H1 (cell line): Measurements from ENCODE around the gene DENND1A. TPM values are rescaled to one million over a fixed set of nuclear protein-coding genes. Genes with fewer than 3 reads are reported as not detected.

Experiments used
- CTCF ChIA-PET: fragments of 300-600 bp; sonication (Branson Sonifier 250); formaldehyde crosslinking; loops from one replicate; lab custom pipeline; 2021; ENCODE audit not compliant: partially characterized antibody; lab: Charles Lee
- POLR2A ChIA-PET: fragments of 300-600 bp; sonication (Branson Sonifier 250); formaldehyde crosslinking; loops from one replicate; lab custom pipeline; 2021; ENCODE audit warnings: inconsistent platforms; ENCODE audit not compliant: partially characterized antibody; lab: Charles Lee
- DNase-seq, 2 experiments: peaks; one replicate each; pipeline versions ENCODE4 v3.0.0 to v3.0.0-alpha.2; 2010 to 2022; ENCODE audit warnings: low spot score in 2 of 2, low read depth in 1 of 2, mixed read lengths in 1 of 2
- FAIRE-seq: peaks from 2 replicates; lab custom pipeline; 2011; peaks lifted over from hg19 to GRCh38; lab: Jason Lieb, UNC
- H2AFZ ChIP-seq: 2 replicates; pipeline ENCODE4 v1.8.1; 2012; ENCODE audit warnings: low read length, inconsistent platforms
- H2AK5ac ChIP-seq: 2 replicates; pipeline ENCODE4 v1.6.1; 2013; ENCODE audit warnings: low read depth, low read length
- H2BK120ac ChIP-seq: replicated peaks from 2 replicates; pipeline ENCODE3; 2013; ENCODE audit warnings: low read depth, low read length, inconsistent platforms
- H2BK12ac ChIP-seq: 2 replicates; pipeline ENCODE4 v1.6.1; 2013; ENCODE audit warnings: low read depth, low read length
- H2BK15ac ChIP-seq: 2 replicates; pipeline ENCODE4 v1.6.1; 2013; ENCODE audit warnings: low read length
- H2BK20ac ChIP-seq: 2 replicates; pipeline ENCODE4 v1.6.1; 2013; ENCODE audit warnings: low read length
- H2BK5ac ChIP-seq: 2 replicates; pipeline ENCODE4 v1.6.1; 2013; ENCODE audit warnings: low read depth, low read length
- H3K14ac ChIP-seq: 2 replicates; pipeline ENCODE4 v1.6.1; 2013; ENCODE audit warnings: inconsistent platforms; ENCODE audit not compliant: insufficient read length
- H3K18ac ChIP-seq: 2 replicates; pipeline ENCODE4 v1.6.1; 2013; ENCODE audit warnings: low read length; ENCODE audit errors: extremely low read depth
- H3K23ac ChIP-seq: 2 replicates; pipeline ENCODE4 v1.6.1; 2013; ENCODE audit warnings: inconsistent platforms; ENCODE audit not compliant: insufficient read length
- H3K23me2 ChIP-seq: 2 replicates; pipeline ENCODE4 v1.6.1; 2013; ENCODE audit warnings: low read depth, low read length
- H3K27ac ChIP-seq: 2 replicates; pipeline ENCODE4 v1.6.1; 2011; ENCODE audit warnings: low read depth, low read length, inconsistent platforms
- H3K27me3 ChIP-seq, 4 experiments: replicated peaks in 1 of 4; 1 replicate in 1 of 4; 2 replicates in 3 of 4; pipeline versions ENCODE4 v1.6.1 to v1.8.1; 2011 to 2013; ENCODE audit warnings: low read length in 3 of 4, mild to moderate bottlenecking in 3 of 4, inconsistent platforms in 2 of 4, mixed read lengths in 2 of 4, moderate library complexity in 1 of 4; ENCODE audit not compliant: control insufficient read depth in 3 of 4, insufficient read depth in 3 of 4; ENCODE audit errors: extremely low read depth in 1 of 4
- H3K36me3 ChIP-seq, 4 experiments: 2 replicates each; pipeline versions ENCODE4 v1.6.1 to v1.8.1; 2011 to 2013; ENCODE audit warnings: mild to moderate bottlenecking in 4 of 4, low read length in 3 of 4, moderate library complexity in 2 of 4, control low read depth in 1 of 4, inconsistent platforms in 1 of 4; ENCODE audit not compliant: insufficient read depth in 4 of 4, control insufficient read depth in 2 of 4
- H3K4ac ChIP-seq: replicated peaks from 2 replicates; pipeline ENCODE3; 2013; ENCODE audit warnings: low read length, low read depth, mixed read lengths, inconsistent platforms; ENCODE audit not compliant: insufficient read length
- H3K4me1 ChIP-seq, 4 experiments: replicated peaks in 1 of 4; 1 replicate in 1 of 4; 2 replicates in 3 of 4; pipeline versions ENCODE4 v1.6.1 to v1.8.1; 2011 to 2013; ENCODE audit warnings: low read length in 3 of 4, inconsistent platforms in 2 of 4, mixed read lengths in 1 of 4; ENCODE audit not compliant: insufficient read depth in 4 of 4, control insufficient read depth in 3 of 4
- H3K4me2 ChIP-seq, 2 experiments: 2 replicates each; pipeline versions ENCODE4 v1.6.1 to v1.8.1; 2011 to 2013; ENCODE audit warnings: low read depth in 2 of 2, low read length in 2 of 2, control low read depth in 1 of 2, inconsistent platforms in 1 of 2, mild to moderate bottlenecking in 1 of 2; ENCODE audit not compliant: insufficient read depth in 1 of 2
- H3K4me3 ChIP-seq, 4 experiments: fragments of 200-600, 300-600 bp in 1 of 4; sonication (generic), shearing (Covaris generic), sonication (Bioruptor Twin) in 1 of 4; 2 replicates each; pipeline versions ENCODE4 v1.5.1 to v1.8.1; 2011 to 2016; ENCODE audit warnings: low read length in 4 of 4, low read depth in 3 of 4, control low read depth in 2 of 4, inconsistent platforms in 2 of 4, mild to moderate bottlenecking in 2 of 4, mixed read lengths in 1 of 4, moderate library complexity in 1 of 4; ENCODE audit not compliant: insufficient read depth in 2 of 4; ENCODE audit errors: extremely low read depth in 1 of 4
- H3K56ac ChIP-seq: replicated peaks from 2 replicates; pipeline ENCODE3; 2013; ENCODE audit warnings: low read depth, mild to moderate bottlenecking, mixed read lengths, low read length, inconsistent platforms; ENCODE audit not compliant: insufficient read length
- H3K79me1 ChIP-seq: 2 replicates; pipeline ENCODE4 v1.6.1; 2013; ENCODE audit warnings: low read depth, low read length, control low read depth
- H3K79me2 ChIP-seq, 2 experiments: 2 replicates each; pipeline versions ENCODE4 v1.6.1 to v1.8.1; 2012 to 2013; ENCODE audit warnings: low read length in 2 of 2, mild to moderate bottlenecking in 2 of 2, inconsistent platforms in 1 of 2; ENCODE audit not compliant: insufficient read depth in 2 of 2, control insufficient read depth in 1 of 2
- H3K9ac ChIP-seq, 4 experiments: replicated peaks in 1 of 4; 1 replicate in 1 of 4; 2 replicates in 3 of 4; pipeline versions ENCODE4 v1.6.1 to v1.8.1; 2011 to 2013; ENCODE audit warnings: low read depth in 3 of 4, low read length in 3 of 4, control low read depth in 2 of 4, mild to moderate bottlenecking in 2 of 4, moderate library complexity in 2 of 4, inconsistent platforms in 1 of 4; ENCODE audit errors: extremely low read depth in 1 of 4
- H3K9me3 ChIP-seq, 2 experiments: 2 replicates each; pipeline versions ENCODE4 v1.6.1 to v1.8.1; 2012 to 2013; ENCODE audit warnings: mild to moderate bottlenecking in 2 of 2, moderate library complexity in 2 of 2, control low read depth in 1 of 2, inconsistent platforms in 1 of 2, low read depth in 1 of 2, low read length in 1 of 2, mixed read lengths in 1 of 2; ENCODE audit not compliant: insufficient read depth in 2 of 2
- H4K20me1 ChIP-seq, 2 experiments: replicated peaks in 1 of 2; 2 replicates each; pipeline versions ENCODE3 to v1.8.1; 2011 to 2013; ENCODE audit warnings: inconsistent platforms in 2 of 2, low read length in 2 of 2, mild to moderate bottlenecking in 1 of 2; ENCODE audit not compliant: insufficient read depth in 2 of 2, control insufficient read depth in 1 of 2
- H4K5ac ChIP-seq: 2 replicates; pipeline ENCODE4 v1.6.1; 2013; ENCODE audit warnings: low read length, low read depth, mixed read lengths, inconsistent platforms; ENCODE audit not compliant: insufficient read length
- H4K8ac ChIP-seq: 2 replicates; pipeline ENCODE4 v1.8.0; 2013; ENCODE audit warnings: mild to moderate bottlenecking, moderate library complexity, low read length, inconsistent platforms; ENCODE audit not compliant: insufficient read depth; ENCODE audit errors: extremely low read depth
- H4K91ac ChIP-seq: replicated peaks from 2 replicates; pipeline ENCODE3; 2013; ENCODE audit warnings: low read length, mixed read lengths, inconsistent platforms; ENCODE audit not compliant: insufficient read length
- NANOG ChIP-seq: IDR thresholded peaks from 2 replicates; pipeline ENCODE4 v1.6.1; 2011; ENCODE audit warnings: low read length, low read depth, mild to moderate bottlenecking, inconsistent platforms; ENCODE audit not compliant: insufficient read depth, poor library complexity, severe bottlenecking
- RFX5 ChIP-seq: IDR thresholded peaks from 2 replicates; pipeline ENCODE4 v1.6.1; 2011; ENCODE audit warnings: low read depth, low read length, improper control_type of control experiment, borderline replicate concordance
- TCF12 ChIP-seq: IDR thresholded peaks from 2 replicates; pipeline ENCODE4 v1.6.1; 2011; ENCODE audit warnings: low read depth, mild to moderate bottlenecking, low read length
- YY1 ChIP-seq: IDR thresholded peaks from 2 replicates; pipeline ENCODE4 v1.6.1; 2011; ENCODE audit warnings: low read depth, mild to moderate bottlenecking, low read length
- WGBS, 2 experiments: shearing (Covaris generic) in 1 of 2; methylation state at CpG; one replicate each; pipeline versions ENCODE4 v1.1.6 to v1.1.7; 2013 to 2015; ENCODE audit warnings: low lambda C conversion rate in 2 of 2, mixed read lengths in 2 of 2, inconsistent platforms in 1 of 2, low coverage in 1 of 2, missing lambda C conversion rate in 1 of 2; ENCODE audit not compliant: insufficient replicate concordance in 2 of 2, insufficient coverage in 1 of 2, insufficient read length in 1 of 2; ENCODE audit errors: extremely low coverage in 1 of 2, missing lambda C conversion rate in 1 of 2; 5-methylcytosine and 5-hydroxymethylcytosine counted together
- polyA plus RNA-seq, 7 experiments: library from polyadenylated mRNA; depleted of rRNA in 3 of 7; stranded (reverse) in 5 of 7; unstranded in 2 of 7; fragments of >200 nt in 5 of 7; fragments of 200-250 nt in 2 of 7; gene quantifications; 1 replicate in 5 of 7; 2 replicates in 1 of 7; 4 replicates in 1 of 7; pipeline versions ENCODE4 v1.2.1 to v1.2.3, GENCODE V29; 2011 to 2013; ENCODE audit warnings: missing spikeins in 2 of 7, mixed read lengths in 2 of 7
- total RNA-seq: library from RNA; stranded (reverse); fragmentation: NEBNext Ultra II Directional; extraction: Animal tissue kit (Norgen Biotek cat#: 25700); gene quantifications from 2 replicates; pipeline ENCODE4 v1.2.1, GENCODE V29; 2021

The DENND1A gene
- total and polyA plus RNA-seq, 2 of the 8 experiments (the other 6 are each of a cell fraction or from before 2014, with no cell fraction given) = 24.1 to 26.4 TPM

- POLR2A ChIA-PET = no interaction called here
- H2BK20ac ChIP-seq = no peak overlapping the region
- peak; percentile 39 for FAIRE-seq
- no peak overlapping the region for H4K5ac ChIP-seq
- H3K23me2 ChIP-seq = no peaks in the 10 kb centered on the region
- no peak overlapping the region for H3K9ac ChIP-seq
- H4K20me1 ChIP-seq = no peaks in the 10 kb centered on the region
- no peak overlapping the region for H2AK5ac ChIP-seq
- no peaks in the 10 kb centered on the region for H3K79me2 ChIP-seq
- peaks cover 0 to 4% (median 0%) of the 10 kb centered on the region in 4 experiments; a peak in 1 of 8 replicates for H3K36me3 ChIP-seq
- H2BK15ac ChIP-seq = peak overlapping the region; percentile 16; the same call in 1 of the 2 replicates
- no peak overlapping the region for H2BK120ac ChIP-seq
- H3K4me1 ChIP-seq = peaks cover 0 to 9% (median 3%) of the 10 kb centered on the region in 4 experiments; a peak in 5 of 7 replicates
- H3K14ac ChIP-seq = no peak overlapping the region
- H3K4ac ChIP-seq = no peak overlapping the region
- WGBS, 2 experiments = 30% methylated on average over 6 of the region's 6 CpGs; no CpG with 5 or more reads in 1 of the 2 experiments
- CTCF ChIA-PET = interaction anchor here (1.5 kb wide), 1 partner anchor 10 kb away, joined by 4 read pairs; no protein-coding TSS in a partner anchor
- no peaks in the 10 kb centered on the region for H3K79me1 ChIP-seq
- H4K8ac ChIP-seq = no peak overlapping the region
- H2BK5ac ChIP-seq = peak overlapping the region; percentile 8; the same call in 1 of the 2 replicates
- H3K9me3 ChIP-seq = no peaks in the 10 kb centered on the region
- H3K23ac ChIP-seq = no peak overlapping the region
- H2BK12ac ChIP-seq = no peak overlapping the region
- H3K4me3 ChIP-seq = no peak overlapping the region
- peak overlapping the region; percentile 19 to 25; a peak in 2 of 4 replicates for H3K4me2 ChIP-seq
- no peak overlapping the region for H3K27ac ChIP-seq
- H2AFZ ChIP-seq = no peak overlapping the region
- H3K18ac ChIP-seq = no peak overlapping the region; the same call in 1 of the 2 replicates
- H3K27me3 ChIP-seq = no peaks in the 10 kb centered on the region
- peak; percentile 78 for TF ChIP-seq NANOG
- TF ChIP-seq YY1 = no peak
- peak; percentile 83; the same call in 1 of the 2 replicates for TF ChIP-seq TCF12
- TF ChIP-seq RFX5 = no peak
- TF ChIP-seq, all 59 proteins: peak for 2
- H3K56ac ChIP-seq = no peak overlapping the region
- H4K91ac ChIP-seq = no peak overlapping the region
- DNase-seq = peak in 1 of 2 experiments; percentile 36
Observed at GRCh38 chr9:123561046-123561445, 368.9 kb downstream of the DENND1A start.
